HG03139 (cell line): Measurements from ENCODE around the gene ADD1.

Experiments used
- ATAC-seq: cut with Tn5 transposase; IDR thresholded peaks from one replicate; pipeline ENCODE4 v1.9.1; 2021; ENCODE audit not compliant: unreplicated experiment

ADD1 gene

DNA sequence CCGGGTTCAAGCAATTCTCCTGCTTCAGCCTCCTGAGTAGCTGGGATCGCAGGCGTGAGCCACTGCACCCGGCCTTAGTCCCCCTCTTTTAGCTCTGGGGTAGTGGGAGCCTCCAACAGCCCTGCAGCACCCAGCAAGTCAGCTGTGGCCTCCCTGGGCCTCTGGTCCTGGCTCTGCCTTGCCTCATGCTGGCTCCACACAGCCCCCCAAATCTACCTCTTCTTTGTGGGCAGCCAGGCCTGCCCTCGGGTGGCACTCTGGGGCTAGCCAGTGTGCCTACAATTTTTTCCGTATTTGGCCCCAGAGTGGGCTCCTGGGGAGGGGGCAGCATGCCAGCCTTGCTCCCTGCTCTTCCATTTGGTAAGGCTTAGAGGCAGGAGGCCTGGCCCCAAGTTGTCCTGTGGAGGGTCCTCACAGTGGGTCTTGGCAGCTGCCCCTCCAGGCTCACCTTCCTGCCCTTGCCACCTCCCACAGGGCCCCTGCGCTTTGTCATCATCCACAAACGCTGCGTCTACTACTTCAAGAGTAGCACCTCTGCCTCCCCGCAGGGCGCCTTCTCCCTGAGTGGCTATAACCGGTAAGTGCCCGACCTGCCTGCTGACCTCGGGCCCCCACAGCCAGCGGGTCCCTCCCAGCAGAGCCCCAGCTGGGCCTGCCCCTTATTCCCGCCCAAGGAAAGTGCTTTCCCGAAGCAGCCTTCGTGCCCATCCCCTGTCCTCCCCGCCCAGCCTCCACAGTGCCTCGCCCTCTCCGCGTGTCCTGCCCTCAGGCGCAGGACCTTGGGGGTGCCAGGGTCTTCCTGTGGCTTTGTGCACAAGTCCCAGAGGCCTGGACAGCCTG, 21.0 kb upstream of the ADD1 start:
- no peak for ATAC-seq

DNA sequence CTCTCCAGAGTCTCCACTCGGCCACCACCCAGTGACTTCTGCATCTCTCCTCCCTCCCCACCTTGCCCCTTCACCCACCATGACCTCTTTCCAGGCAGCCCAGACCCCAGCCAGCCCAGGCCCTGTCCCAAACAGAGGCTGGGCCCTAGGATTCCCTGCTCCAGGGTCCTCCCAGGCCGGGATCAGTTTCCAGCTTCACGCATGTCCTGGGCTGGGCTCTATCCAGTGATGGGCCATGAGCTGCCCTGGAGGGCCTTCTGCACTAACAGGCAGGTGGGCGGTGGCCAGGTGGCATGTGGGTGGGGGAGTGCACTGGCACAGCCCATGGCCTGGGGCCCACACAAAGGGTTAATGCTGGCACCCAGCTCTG, 20.4 kb upstream of the ADD1 start:
- no peak for ATAC-seq

DNA sequence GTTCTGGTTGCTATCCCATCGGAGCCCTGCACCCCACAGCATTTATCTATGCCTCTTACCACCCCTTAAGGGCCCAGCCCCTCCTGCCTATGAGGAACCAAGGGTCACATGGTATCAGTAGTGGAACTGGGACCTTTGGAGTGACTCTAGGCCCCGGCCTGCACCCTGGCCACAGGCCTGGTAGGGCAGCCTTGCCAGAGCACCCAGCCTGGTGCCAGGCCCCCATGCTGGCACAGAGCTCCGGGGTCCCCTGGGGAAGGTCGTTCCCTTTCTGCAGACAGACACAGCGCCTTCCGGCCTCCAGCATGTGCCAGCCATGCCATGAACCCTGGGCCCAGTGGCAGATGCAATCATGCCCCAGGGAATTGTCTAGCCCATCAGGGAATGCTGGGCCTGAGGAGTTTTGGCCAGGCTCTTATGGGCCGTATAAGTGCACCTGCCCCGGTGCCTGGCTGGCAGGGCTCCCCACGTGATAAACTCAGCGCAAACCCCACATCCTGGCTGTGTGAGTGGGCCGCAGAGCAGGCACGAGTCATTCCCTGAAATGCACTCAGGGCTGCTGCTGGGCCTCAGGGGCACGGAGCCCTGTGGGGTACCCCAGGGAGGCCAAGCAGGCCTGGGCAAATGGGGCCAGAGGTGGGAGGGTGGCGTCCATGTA, 19.8 kb upstream of the ADD1 start:
- ATAC-seq = no peak

DNA sequence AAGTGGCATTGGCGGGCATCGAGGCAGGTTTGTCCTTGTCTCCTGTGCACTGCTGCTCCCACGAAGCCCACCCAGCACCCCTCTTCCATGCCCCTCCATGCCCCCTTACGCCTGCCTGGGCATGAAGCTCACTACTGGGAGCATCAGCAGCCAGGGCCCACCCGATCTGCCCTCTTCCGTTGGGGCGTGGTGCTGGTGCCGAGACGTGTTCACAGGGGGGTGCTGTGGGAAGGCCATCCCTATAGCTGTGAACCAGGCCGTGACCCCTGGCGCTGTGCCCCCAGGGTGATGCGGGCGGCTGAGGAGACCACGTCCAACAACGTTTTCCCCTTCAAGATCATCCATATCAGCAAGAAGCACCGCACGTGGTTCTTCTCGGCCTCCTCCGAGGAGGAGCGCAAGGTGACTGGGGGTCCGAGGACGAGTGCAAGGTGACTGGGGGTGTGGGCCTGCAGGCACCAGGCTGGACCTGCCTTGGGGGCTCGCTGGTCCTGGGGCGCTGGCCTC, 19.3 kb upstream of the ADD1 start:
- no peak for ATAC-seq

DNA sequence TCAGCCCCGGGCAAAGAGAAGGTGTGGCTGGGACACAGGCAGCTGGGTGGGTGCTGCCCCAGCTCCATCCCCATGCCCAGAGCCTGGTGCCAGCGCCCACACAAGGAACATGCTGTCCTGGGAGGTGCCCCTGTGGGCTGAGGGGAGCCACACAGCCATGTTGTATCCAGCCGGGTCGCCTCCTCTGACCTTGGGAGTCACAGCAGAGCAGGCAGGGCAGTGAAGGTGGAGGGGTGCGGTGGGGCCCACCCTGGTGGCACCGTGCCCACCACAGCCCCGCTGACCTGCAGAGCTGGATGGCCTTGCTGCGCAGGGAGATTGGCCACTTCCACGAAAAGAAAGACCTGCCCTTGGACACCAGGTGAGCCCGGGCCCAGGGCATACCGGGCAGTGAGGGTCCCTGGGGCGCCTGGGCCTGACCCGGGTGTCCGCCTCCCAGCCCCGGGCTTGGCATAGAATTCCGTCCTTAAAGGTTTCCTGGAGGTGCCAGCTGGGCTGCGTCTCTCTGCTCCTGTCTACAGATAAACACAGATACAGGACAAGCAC, 18.7 kb upstream of the ADD1 start:
- ATAC-seq = no peak

DNA sequence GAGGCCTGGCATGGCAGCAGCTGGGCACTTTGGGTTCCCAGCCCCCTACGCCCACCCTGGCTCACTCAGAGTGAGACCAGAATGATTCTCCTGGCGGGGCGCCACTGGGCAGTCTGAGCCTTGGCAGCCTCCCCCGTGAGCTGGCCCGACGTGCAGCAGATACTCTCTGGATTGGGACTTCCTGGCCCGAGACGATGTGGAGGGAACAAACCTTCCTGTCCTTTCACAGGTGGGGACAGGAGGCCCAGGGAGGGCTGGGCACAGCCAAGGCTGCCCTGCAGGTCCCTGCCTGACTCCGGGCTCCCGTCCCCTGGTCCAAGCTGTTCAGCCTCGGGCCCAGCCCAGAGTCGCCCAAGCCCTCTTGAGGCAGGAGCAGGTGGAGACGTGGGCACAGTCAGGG, 17.9 kb upstream of the ADD1 start:
- no peak for ATAC-seq

DNA sequence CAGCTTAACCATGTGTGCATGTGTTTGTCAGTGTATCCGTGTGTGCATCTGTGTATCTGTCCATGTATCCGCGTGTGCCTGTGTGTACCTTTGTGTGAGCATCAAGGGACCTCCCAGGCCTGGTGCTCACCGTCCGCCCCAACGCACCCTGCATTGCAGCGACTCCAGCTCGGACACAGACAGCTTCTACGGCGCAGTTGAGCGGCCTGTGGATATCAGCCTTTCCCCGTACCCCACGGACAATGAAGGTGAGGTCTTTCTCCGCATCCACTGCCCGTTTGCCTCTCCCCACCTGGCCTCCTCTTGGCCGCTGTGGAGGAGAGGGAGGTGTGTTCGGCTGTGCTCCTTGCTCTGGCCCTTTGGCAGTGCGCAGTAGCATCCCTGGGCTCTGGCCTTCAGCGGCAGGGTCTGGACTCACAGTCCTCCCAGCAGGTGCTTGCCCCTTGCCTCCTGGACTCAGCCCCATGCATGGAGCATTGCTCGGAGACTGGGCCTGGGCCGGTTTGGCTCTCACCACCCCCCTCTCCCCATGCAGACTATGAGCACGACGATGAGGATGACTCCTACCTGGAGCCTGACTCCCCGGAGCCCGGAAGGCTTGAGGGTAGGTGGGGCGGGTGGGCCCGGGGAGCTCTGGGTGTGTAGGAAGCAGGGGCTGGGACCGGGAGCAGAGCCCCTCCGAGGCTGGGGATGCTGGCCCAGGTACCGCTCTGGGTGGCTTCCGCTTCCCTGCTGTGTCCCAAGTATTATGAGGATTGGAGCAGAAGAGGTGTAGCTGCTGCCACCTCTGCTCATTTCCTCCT, 16.4 kb upstream of the ADD1 start:
- ATAC-seq = no peak

DNA sequence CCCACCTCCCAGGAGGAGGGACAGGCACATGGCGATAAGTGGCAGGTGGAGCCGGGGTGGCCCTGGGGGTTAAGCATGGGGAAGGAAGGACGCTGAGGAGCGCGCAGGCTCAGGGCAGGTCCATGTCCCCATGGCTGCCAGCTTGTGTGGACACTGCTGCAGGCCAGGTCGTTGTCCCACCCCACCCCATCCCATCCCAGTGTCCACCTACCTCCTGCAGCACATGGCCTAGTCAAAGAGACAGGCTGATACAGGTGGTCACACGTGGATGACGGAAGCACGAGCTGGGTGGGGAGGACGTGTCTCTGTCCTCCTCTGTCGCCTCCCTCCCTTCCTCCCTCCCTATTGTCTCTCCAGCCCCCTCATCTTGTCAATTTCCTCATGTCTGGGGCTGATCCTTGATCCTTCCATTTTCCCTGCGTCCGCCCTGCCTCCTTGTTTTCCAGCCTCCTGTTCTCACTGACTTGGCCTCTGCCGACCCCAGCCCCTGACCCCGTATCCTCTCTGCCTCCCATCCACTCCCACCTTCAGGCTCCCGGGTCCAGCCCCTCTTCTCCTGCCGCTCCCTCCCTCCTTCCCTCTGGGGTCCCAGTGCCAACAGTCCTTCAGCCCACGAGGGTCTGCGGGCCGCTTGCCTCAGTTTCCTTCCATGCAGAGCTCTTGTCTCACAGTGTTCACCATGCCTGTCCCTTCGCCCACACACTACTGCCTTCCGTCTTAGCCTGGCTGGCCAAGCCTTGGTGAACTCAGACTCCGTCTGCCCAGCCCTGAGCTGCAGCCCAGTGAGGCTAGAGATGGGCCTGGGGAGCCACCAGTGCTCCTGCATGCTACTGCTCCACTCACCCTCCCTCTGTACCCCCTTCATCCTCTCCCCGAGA, 15.5 kb upstream of the ADD1 start:
- no peak for ATAC-seq

DNA sequence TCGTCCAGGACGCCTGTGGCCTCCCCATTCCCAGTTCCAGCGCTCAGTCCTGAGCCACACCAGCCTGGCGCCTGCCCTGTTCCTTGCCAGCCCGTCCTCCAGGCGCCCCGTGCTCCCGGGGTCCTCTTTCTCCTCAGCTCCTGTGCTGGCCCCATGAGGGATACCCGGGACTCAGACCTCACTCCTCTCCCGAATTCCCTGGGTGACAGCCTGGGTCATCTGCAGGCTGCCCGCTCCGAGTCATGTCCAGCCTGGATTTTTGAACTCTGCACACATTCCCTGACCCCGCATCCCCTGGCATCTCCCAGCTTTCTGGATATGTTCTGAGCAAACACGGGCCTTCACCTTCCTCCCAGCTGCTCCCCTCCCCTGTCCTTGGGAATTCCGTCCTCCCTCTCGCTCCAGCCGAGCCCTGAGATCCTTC, 14.9 kb upstream of the ADD1 start:
- no peak for ATAC-seq

DNA sequence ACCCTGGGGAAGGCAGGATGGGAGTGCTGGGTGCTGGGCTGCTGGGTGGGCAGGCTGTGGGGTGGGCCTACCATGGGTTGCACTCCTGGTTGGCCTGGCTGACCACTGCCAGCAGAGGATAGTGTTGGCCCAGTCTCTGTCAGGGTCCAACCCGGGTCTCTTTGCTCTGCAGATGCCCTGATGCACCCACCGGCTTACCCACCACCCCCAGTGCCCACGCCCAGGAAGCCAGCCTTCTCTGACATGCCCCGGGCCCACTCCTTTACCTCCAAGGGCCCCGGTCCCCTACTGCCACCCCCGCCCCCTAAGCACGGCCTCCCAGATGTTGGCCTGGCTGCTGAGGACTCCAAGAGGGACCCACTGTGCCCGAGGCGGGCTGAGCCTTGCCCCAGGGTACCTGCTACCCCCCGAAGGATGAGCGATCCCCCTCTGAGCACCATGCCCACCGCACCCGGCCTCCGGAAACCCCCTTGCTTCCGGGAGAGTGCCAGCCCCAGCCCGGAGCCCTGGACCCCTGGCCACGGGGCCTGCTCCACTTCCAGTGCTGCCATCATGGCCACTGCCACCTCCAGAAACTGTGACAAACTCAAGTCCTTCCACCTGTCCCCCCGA, 14.2 kb upstream of the ADD1 start:
- no peak for ATAC-seq

DNA sequence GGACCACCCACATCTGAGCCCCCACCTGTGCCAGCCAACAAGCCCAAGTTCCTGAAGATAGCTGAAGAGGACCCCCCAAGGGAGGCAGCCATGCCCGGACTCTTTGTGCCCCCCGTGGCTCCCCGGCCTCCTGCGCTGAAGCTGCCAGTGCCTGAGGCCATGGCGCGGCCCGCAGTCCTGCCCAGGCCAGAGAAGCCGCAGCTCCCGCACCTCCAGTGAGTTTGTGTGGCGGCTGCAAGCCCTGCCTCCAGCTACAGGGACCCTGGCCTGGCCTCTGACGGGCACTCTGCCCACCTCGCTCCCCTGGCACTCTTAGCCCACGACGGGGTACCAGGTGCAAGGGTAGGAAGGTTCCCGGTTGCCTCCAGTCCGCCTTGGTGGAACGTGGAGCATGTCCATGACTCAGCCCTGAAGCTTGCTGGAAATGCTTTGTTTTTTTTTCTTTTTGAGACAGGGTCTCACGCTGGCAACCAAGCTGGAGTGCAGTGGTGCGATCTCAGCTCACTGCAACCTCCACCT, 13.7 kb upstream of the ADD1 start:
- ATAC-seq = no peak

DNA sequence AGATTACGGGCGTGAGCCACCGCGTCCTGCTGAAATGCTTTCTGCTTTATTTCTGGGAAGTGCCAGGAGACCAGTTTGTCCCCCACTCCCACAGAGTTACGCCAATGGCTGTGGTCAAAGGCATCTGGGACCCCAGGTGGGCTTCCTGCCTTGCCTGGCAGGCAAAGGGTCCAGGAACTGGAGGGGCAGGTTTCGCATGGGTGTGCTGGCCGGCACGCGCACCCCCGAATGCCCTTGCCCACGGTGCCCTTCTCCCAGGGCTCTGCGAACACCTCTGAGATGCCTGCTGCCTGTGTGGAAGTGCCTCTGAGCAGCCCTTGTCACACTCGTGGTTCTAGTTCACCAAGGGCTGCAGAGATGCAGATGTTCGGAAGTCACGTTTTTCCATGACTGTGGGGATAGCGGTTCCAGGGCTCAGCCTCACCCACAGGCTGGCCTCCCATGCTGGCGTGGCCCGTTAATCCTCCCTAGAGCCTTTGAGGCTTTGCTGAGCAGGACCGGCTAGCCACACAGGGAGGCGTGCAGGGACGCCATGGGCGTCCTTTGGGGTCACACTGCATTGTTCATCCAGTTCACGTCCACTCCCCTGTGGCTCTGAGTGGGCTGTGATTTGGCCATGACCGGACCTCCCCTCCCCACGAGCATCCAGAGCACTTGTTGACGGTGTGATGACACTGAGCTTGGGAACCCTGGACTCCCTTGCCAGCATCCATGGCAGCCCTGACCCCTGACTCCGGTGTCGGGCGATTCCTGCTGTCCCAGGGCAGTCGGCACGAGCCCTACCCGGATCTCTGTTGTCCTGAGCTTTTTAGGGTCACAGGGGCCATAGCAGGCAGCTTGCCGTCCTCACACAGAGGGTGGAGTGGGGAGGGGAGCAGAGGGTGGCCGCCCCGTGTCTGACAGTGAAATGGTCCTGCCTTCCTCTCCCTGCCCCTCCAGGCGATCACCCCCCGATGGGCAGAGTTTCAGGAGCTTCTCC, 12.7 kb upstream of the ADD1 start:
- no peak for ATAC-seq

DNA sequence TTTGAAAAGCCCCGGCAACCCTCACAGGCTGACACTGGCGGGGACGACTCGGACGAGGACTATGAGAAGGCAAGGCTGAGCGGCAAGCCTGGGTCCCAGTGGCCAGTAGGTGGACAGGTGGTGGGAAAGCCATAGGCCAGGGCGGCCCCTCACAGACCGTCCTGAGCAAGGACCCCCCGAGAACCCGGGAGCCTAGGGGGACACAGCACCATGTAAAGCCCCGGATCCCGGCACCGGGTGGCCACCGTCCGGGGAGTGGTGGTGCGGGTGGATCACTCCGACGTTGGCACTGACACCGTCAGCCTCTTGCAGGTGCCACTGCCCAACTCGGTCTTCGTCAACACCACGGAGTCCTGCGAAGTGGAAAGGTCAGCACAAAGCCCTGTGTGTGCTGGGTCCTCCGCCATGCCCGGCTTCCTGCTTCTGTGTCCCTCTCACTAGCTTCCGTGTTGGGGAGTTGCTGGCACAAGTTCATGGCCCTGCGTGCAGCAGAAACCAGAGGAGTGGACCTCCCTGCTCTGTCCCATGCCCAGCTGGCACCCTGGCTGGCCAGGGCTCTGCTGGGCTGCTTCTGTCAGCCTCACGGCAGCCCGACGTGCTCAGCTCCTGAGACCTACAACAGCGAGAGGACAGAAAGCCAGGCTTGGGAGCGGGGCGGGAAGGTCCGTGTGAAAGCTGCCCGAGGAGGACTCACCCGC, 11.9 kb upstream of the ADD1 start:
- no peak for ATAC-seq

DNA sequence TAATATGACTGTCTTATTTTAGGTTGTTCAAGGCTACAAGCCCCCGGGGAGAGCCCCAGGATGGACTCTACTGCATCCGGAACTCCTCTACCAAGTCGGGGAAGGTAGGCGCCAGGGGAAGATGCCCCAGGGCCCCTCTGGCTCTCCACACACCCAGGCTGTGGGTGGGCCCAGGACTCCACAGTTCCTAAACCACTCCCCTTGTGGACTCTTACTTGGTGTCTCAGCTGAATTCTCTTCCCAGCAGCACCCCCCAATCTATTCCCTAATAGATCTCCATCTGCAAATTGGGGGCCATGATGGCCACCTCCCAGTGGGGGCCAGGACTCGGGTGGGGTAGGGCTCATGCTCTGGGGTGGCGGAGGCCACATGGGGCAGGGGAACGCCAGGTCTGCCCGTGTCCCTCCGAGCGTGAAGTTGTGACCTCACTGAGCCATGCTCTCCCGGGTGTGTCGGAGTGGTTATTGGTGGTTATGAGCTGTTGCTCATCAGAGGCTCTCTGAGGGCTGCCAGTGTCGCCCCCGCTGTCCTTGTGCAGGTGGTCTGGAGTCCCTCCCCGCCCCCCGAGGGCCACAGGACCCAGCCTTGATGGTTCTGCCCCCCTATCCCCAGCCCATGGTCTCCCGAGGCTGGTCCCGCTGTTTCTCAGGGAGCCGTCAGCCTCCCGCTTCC, 11.2 kb upstream of the ADD1 start:
- no peak for ATAC-seq

DNA sequence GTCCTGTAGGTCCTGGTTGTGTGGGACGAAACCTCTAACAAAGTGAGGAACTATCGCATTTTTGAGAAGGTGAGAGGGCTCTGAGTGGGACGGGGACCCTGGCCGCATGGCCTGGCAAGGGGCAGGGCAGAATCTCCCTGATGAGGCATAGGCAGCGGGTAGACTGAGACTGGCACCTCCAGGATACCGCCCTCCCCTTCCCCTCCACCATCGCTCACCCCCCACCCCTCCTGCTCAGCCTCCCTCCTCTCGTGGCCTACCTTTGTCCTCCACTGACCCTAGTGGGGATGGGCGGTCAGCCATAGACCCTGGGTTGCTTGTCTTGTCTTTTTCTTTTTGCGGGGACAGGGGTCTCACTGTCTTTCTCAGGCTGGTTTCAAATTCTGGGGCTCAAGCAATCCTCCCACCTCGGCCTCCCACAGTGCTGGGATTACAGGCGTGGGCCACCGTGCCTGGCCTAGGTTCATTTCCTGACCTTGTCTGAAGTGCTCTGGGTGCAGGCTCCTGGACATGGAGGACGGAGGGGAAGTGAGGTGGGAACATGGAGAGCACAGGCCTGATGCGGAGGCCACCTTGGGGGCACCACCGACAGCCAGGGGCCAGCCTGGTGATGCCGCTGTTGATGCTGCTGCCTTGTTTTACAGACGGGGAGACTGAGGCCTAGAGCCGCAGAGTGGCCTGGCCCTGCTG, 10.5 kb upstream of the ADD1 start:
- ATAC-seq = no peak

DNA sequence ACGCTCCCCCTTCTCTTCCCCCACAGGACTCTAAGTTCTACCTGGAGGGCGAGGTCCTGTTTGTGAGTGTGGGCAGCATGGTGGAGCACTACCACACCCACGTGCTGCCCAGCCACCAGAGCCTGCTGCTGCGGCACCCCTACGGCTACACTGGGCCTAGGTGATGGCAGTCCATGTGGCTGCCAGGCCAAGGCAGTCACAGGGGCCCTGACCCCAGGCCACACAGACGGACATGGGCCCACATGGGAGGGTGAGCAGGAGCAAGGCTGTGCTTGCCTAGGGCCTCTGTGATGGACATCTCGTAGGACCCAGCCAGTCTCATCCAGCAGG, 10.0 kb upstream of the ADD1 start:
- no peak for ATAC-seq
